GM18519 (cell line): ENCODE data around the gene PPARD.
"Not testable (repeated sequence)": the region's sequence is repeated elsewhere in the genome, so short reads cannot be mapped to it uniquely, and the experiment has no call there.

ENCODE experiments used
- ATAC-seq: cut with Tn5 transposase; IDR thresholded peaks from one replicate; pipeline ENCODE4 v1.9.1; 2021; ENCODE audit warnings: mild to moderate bottlenecking, moderate library complexity; ENCODE audit not compliant: unreplicated experiment, low FRiP score

The PPARD gene

GRCh38 chr6:35432291-35432690 is 89.9 kb downstream of the PPARD start:
- ATAC-seq, result no peak

GRCh38 chr6:35432702-35433101 is 90.3 kb downstream of the PPARD start:
- ATAC-seq, result not testable (repeated sequence)

GRCh38 chr6:35435074-35435837 is 92.9 kb downstream of the PPARD start:
- no peak for ATAC-seq

GRCh38 chr6:35436071-35436857 is 93.9 kb downstream of the PPARD start:
- no peak for ATAC-seq

- not testable (repeated sequence) for ATAC-seq
Measured at GRCh38 chr6:35438378-35439065, 96.2 kb downstream of the PPARD start.

- no peak for ATAC-seq
Measured at GRCh38 chr6:35439308-35439707, 97.0 kb downstream of the PPARD start.

- ATAC-seq, result no peak
Measured at GRCh38 chr6:35441205-35441604, 98.8 kb downstream of the PPARD start.

GRCh38 chr6:35441642-35442041 is 99.3 kb downstream of the PPARD start:
- no peak for ATAC-seq

- ATAC-seq, result no peak
Measured at GRCh38 chr6:35442693-35443092, 100.3 kb downstream of the PPARD start.

- no peak for ATAC-seq
Measured at GRCh38 chr6:35443341-35444030, 101.1 kb downstream of the PPARD start.

- ATAC-seq, result no peak
Measured at GRCh38 chr6:35445691-35446090, 103.3 kb downstream of the PPARD start.

- ATAC-seq, result no peak
Measured at GRCh38 chr6:35448191-35448590, 105.8 kb downstream of the PPARD start.

GRCh38 chr6:35449287-35449881 is 107.0 kb downstream of the PPARD start:
- ATAC-seq, result no peak

GRCh38 chr6:35451354-35452182 is 109.2 kb downstream of the PPARD start:
- ATAC-seq, result no peak

- ATAC-seq, result peak; percentile 71
Measured at GRCh38 chr6:35452183-35453090, 110.1 kb downstream of the PPARD start, which contains the start of gene FANCE. TSS of gene FANCE (plus strand) at chr6:35452338. CDS start at chr6:35452546, 208 bp downstream.

- ATAC-seq, result no peak
Measured at GRCh38 chr6:35453236-35453635, 110.9 kb downstream of the PPARD start.

GRCh38 chr6:35454391-35455110 is 112.2 kb downstream of the PPARD start:
- ATAC-seq, result no peak

GRCh38 chr6:35457907-35458306 is 115.5 kb downstream of the PPARD start:
- no peak for ATAC-seq
